Retinal pigment epithelial cell (primary cell): ENCODE measurements around the gene KRTAP12-1.

ENCODE experiments used
- DNase-seq: peaks from one replicate; pipeline ENCODE4 v3.0.0-alpha.2; 2010; ENCODE audit warnings: low read depth
- H3K4me3 ChIP-seq: 2 replicates; pipeline ENCODE4 v1.5.1; 2011; ENCODE audit warnings: mild to moderate bottlenecking, low read length, control low read depth, moderate library complexity
- CTCF ChIP-seq: conservative IDR thresholded peaks from 2 replicates; pipeline ENCODE4 v1.5.1; 2011; ENCODE audit warnings: low read depth, low read length, control low read depth, inconsistent platforms

The KRTAP12-1 gene

GRCh38 chr21:44636209-44637017 is 45.5 kb downstream of the KRTAP12-1 start:
- H3K4me3 ChIP-seq: no peak overlapping the region
- DNase-seq: no peak
- TF ChIP-seq CTCF: no peak

- no peak for DNase-seq
- TF ChIP-seq CTCF: no peak
- no peak overlapping the region for H3K4me3 ChIP-seq
These were observed 49.9 kb downstream of the KRTAP12-1 start for GRCh38 chr21:44632067-44632466.
